Measurements from ENCODE around the gene SPATS2.

GRCh38 chr12:49334681-49335080 lies 32.6 kb upstream of the SPATS2 start:
- TF ChIP-seq ELF4 (IDR thresholded peaks at IDR 0.05): no peak
- TF ChIP-seq, protein P1, sequence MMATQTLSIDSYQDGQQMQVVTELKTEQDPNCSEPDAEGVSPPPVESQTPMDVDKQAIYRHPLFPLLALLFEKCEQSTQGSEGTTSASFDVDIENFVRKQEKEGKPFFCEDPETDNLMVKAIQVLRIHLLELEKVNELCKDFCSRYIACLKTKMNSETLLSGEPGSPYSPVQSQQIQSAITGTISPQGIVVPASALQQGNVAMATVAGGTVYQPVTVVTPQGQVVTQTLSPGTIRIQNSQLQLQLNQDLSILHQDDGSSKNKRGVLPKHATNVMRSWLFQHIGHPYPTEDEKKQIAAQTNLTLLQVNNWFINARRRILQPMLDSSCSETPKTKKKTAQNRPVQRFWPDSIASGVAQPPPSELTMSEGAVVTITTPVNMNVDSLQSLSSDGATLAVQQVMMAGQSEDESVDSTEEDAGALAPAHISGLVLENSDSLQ (IDR thresholded peaks at IDR 0.05): no peak
- TF ChIP-seq L3MBTL2 (conservative IDR thresholded peaks at IDR 0.05): no peak
- no peak for TF ChIP-seq FOXK2 (IDR thresholded peaks at IDR 0.05)
- no peak for TF ChIP-seq FOXM1 (IDR thresholded peaks at IDR 0.05; ENCODE audit: borderline replicate concordance)
- TF ChIP-seq TARDBP (IDR thresholded peaks at IDR 0.05): no peak
- TF ChIP-seq HDGF (IDR thresholded peaks at IDR 0.05; ENCODE audit: borderline replicate concordance): no peak
- no peak for TF ChIP-seq BHLHE40 (IDR thresholded peaks at IDR 0.05; ENCODE audit: borderline replicate concordance)
- no peak for TF ChIP-seq CTBP1 (IDR thresholded peaks at IDR 0.05; ENCODE audit: borderline replicate concordance)
- TF ChIP-seq SP1 (IDR thresholded peaks at IDR 0.05): no peak
- no peak for TF ChIP-seq SUZ12 (IDR thresholded peaks at IDR 0.05)

All from HEK293T (cell line).